COLO829 (cell line): ENCODE data around the gene EXD3.
"Not testable (repeated sequence)": the region's sequence is repeated elsewhere in the genome, so short reads cannot be mapped to it uniquely, and the experiment has no call there.

Source experiments
- DNase-seq: peaks from one replicate; pipeline ENCODE4 v3.0.0; 2012; ENCODE audit warnings: low spot score

EXD3 gene

GRCh38 chr9:137272241-137273094, 150.5 kb downstream of the EXD3 start:
- DNase-seq, result no peak

GRCh38 chr9:137271696-137272076, 151.3 kb downstream of the EXD3 start:
- no peak for DNase-seq

GRCh38 chr9:137270929-137271695, 151.8 kb downstream of the EXD3 start:
- DNase-seq, result no peak

- DNase-seq, result peak; percentile 55
Observed at GRCh38 chr9:137269231-137269772, 153.7 kb downstream of the EXD3 start.

- DNase-seq, result no peak
Observed at GRCh38 chr9:137268538-137269201, 154.3 kb downstream of the EXD3 start.

- no peak for DNase-seq
Observed at GRCh38 chr9:137267933-137268355, 155.0 kb downstream of the EXD3 start.

GRCh38 chr9:137266585-137267453, 156.1 kb downstream of the EXD3 start:
- DNase-seq, result no peak

GRCh38 chr9:137266162-137266527, 156.8 kb downstream of the EXD3 start:
- no peak for DNase-seq

- DNase-seq, result no peak
Observed at GRCh38 chr9:137265496-137266161, 157.3 kb downstream of the EXD3 start.

GRCh38 chr9:137264067-137264466, 158.9 kb downstream of the EXD3 start:
- DNase-seq, result no peak

- no peak for DNase-seq
Observed at GRCh38 chr9:137263506-137263905, 159.5 kb downstream of the EXD3 start.

GRCh38 chr9:137262909-137263285, 160.1 kb downstream of the EXD3 start:
- no peak for DNase-seq

GRCh38 chr9:137262173-137262908, 160.6 kb downstream of the EXD3 start:
- not testable (repeated sequence) for DNase-seq
